HEK293 (cell line): ENCODE measurements around the gene ANKRD60.

Source experiments
- CTCF ChIA-PET: fragments of 350-600 bp; formaldehyde crosslinking; extraction: SDS; loops from one replicate; lab custom pipeline; 2021; ENCODE audit warnings: antibody characterized with exemption; lab: Yijun Ruan, JAX
- POLR2A ChIA-PET: fragments of 300-600 bp; formaldehyde crosslinking; extraction: SDS; loops from one replicate; lab custom pipeline; 2020; ENCODE audit warnings: antibody characterized with exemption, inconsistent platforms; lab: Yijun Ruan, JAX
- H3K27ac ChIP-seq: fragments of 200-500 bp; sonication (Bioruptor generic); 2 replicates; pipeline ENCODE4 v1.5.1; 2014; ENCODE audit warnings: low read depth, low read length, control low read depth, inconsistent platforms; ENCODE audit errors: extremely low read depth
- H3K36me3 ChIP-seq, 2 experiments: fragments of 200-500 bp in 1 of 2; sonication (Bioruptor generic) in 1 of 2; 1 replicate in 1 of 2; 2 replicates in 1 of 2; pipeline ENCODE4 v1.5.1; 2014 to 2017; ENCODE audit warnings: inconsistent platforms in 2 of 2, low read length in 2 of 2; ENCODE audit not compliant: control insufficient read depth in 2 of 2, insufficient read depth in 1 of 2
- H3K4me1 ChIP-seq: fragments of 200-500 bp; sonication (Bioruptor generic); 2 replicates; pipeline ENCODE4 v1.5.1; 2014; ENCODE audit warnings: mild to moderate bottlenecking, low read length, inconsistent platforms; ENCODE audit not compliant: control insufficient read depth, insufficient read depth
- H3K4me3 ChIP-seq: 2 replicates; pipeline ENCODE4 v1.5.1; 2011; ENCODE audit warnings: low read depth, mild to moderate bottlenecking, control low read depth, low read length, moderate library complexity
- H3K9me3 ChIP-seq: fragments of 200-500 bp; sonication (Bioruptor generic); 2 replicates; pipeline ENCODE4 v1.5.1; 2014; ENCODE audit warnings: low read depth, low read length, inconsistent platforms; ENCODE audit not compliant: control insufficient read depth, insufficient read depth
- AEBP2 ChIP-seq: fragments of 450-650 bp; formaldehyde crosslinking; IDR thresholded peaks from 2 replicates; pipeline ENCODE4 v1.5.1; 2016; ENCODE audit warnings: missing biosample characterization, missing genetic modification characterization, borderline replicate concordance
- BCL11B ChIP-seq: fragments of 450-650 bp; formaldehyde crosslinking; IDR thresholded peaks from 2 replicates; pipeline ENCODE4 v1.5.1; 2016; ENCODE audit warnings: low read depth, missing biosample characterization, missing genetic modification characterization
- PRDM10 ChIP-seq: fragments of 450-650 bp; formaldehyde crosslinking; IDR thresholded peaks from 2 replicates; pipeline ENCODE4 v1.5.1; 2016; ENCODE audit warnings: missing biosample characterization, missing genetic modification characterization
- PRDM4 ChIP-seq: fragments of 450-650 bp; formaldehyde crosslinking; IDR thresholded peaks from 2 replicates; pipeline ENCODE4 v1.5.1; 2017; ENCODE audit warnings: missing biosample characterization, missing genetic modification characterization
- ZBTB10 ChIP-seq: fragments of 450-650 bp; formaldehyde crosslinking; IDR thresholded peaks from 2 replicates; pipeline ENCODE4 v1.5.1; 2016; ENCODE audit warnings: missing biosample characterization, missing genetic modification characterization
- ZBTB8A ChIP-seq: fragments of 450-650 bp; formaldehyde crosslinking; IDR thresholded peaks from 2 replicates; pipeline ENCODE4 v1.5.1; 2016; ENCODE audit warnings: missing biosample characterization, missing genetic modification characterization
- ZFHX2 ChIP-seq: fragments of 450-650 bp; formaldehyde crosslinking; conservative IDR thresholded peaks from 2 replicates; pipeline ENCODE4 v1.5.1; 2016; ENCODE audit warnings: missing biosample characterization, missing genetic modification characterization
- ZNF184 ChIP-seq: fragments of 450-650 bp; IDR thresholded peaks from 2 replicates; pipeline ENCODE4 v1.5.1; 2018; ENCODE audit warnings: missing biosample characterization, mild to moderate bottlenecking, missing genetic modification characterization
- ZNF2 ChIP-seq: fragments of 450-650 bp; formaldehyde crosslinking; IDR thresholded peaks from 2 replicates; pipeline ENCODE4 v1.5.1; 2016; ENCODE audit warnings: missing biosample characterization, missing genetic modification characterization
- ZNF280C ChIP-seq: fragments of 450-650 bp; formaldehyde crosslinking; IDR thresholded peaks from 2 replicates; pipeline ENCODE4 v1.5.1; 2016; ENCODE audit warnings: missing biosample characterization, missing genetic modification characterization
- ZNF488 ChIP-seq: fragments of 450-650 bp; formaldehyde crosslinking; IDR thresholded peaks from 2 replicates; pipeline ENCODE4 v1.5.1; 2016; ENCODE audit warnings: missing biosample characterization, missing genetic modification characterization
- ZNF571 ChIP-seq: fragments of 450-650 bp; formaldehyde crosslinking; IDR thresholded peaks from 2 replicates; pipeline ENCODE4 v1.5.0; 2017; ENCODE audit warnings: missing biosample characterization, missing genetic modification characterization
- ZNF623 ChIP-seq: fragments of 450-650 bp; formaldehyde crosslinking; IDR thresholded peaks from 2 replicates; pipeline ENCODE4 v1.5.1; 2016; ENCODE audit warnings: missing biosample characterization, missing genetic modification characterization
- ZNF660 ChIP-seq: fragments of 450-650 bp; IDR thresholded peaks from 2 replicates; pipeline ENCODE4 v1.5.1; 2018; ENCODE audit warnings: missing biosample characterization, mild to moderate bottlenecking, missing genetic modification characterization
- ZNF664 ChIP-seq: fragments of 450-650 bp; formaldehyde crosslinking; IDR thresholded peaks from 2 replicates; pipeline ENCODE4 v1.5.1; 2016; ENCODE audit warnings: missing biosample characterization, missing genetic modification characterization
- ZNF704 ChIP-seq: fragments of 450-650 bp; formaldehyde crosslinking; IDR thresholded peaks from 2 replicates; pipeline ENCODE4 v1.5.1; 2016; ENCODE audit warnings: missing biosample characterization, missing genetic modification characterization
- ZSCAN16 ChIP-seq: fragments of 450-650 bp; formaldehyde crosslinking; IDR thresholded peaks from 2 replicates; pipeline ENCODE4 v1.5.1; 2016; ENCODE audit warnings: missing biosample characterization, missing genetic modification characterization
- ZSCAN23 ChIP-seq: fragments of 450-650 bp; formaldehyde crosslinking; IDR thresholded peaks from 2 replicates; pipeline ENCODE4 v1.5.1; 2016; ENCODE audit warnings: missing biosample characterization, missing genetic modification characterization

ANKRD60 gene

GRCh38 chr20:58245181-58245891, 16.9 kb upstream of the ANKRD60 start:
- Histone ChIP-seq H3K4me3 (no peak overlapping the region), H3K27ac (no peak overlapping the region), H3K4me1 (no peaks in the 10 kb centered on the region)
- TF ChIP-seq ZNF660 (no peak), ZFHX2 (tag by site-specific recombination) (no peak), AEBP2 (tag by site-specific recombination) (no peak), BCL11B (tag by site-specific recombination) (no peak), PRDM4 (no peak), ZNF2 (tag by site-specific recombination) (no peak), ZNF184 (tag by site-specific recombination) (no peak), ZNF488 (no peak), PRDM10 (tag by site-specific recombination) (no peak), ZNF664 (tag by site-specific recombination) (no peak), ZNF571 (tag by site-specific recombination) (no peak), ZBTB8A (tag by site-specific recombination) (no peak), ZSCAN16 (tag by site-specific recombination) (no peak), ZBTB10 (tag by site-specific recombination) (no peak), ZNF704 (tag by site-specific recombination) (no peak), ZNF280C (tag by site-specific recombination) (no peak), ZSCAN23 (no peak), ZNF623 (tag by site-specific recombination) (no peak)
- TF ChIP-seq, all 188 proteins: peak for 0
- H3K9me3 ChIP-seq = no peaks in the 10 kb centered on the region
- POLR2A ChIA-PET = interaction anchor here (0.6 kb wide), 1 partner anchor 28 kb away, joined by 3 read pairs; no protein-coding TSS in a partner anchor
- H3K36me3 ChIP-seq = peaks cover 0 to 59% of the 10 kb centered on the region in 2 experiments; a peak in 1 of 3 replicates
- CTCF ChIA-PET = interaction anchor here (0.7 to 2.1 kb wide), 3 partner anchors 9 to 215 kb away, joined by 3 to 22 read pairs (median 4); partner anchors contain the start of gene VAPB
